Sigmoid colon (tissue), 7 donors: ENCODE data around the gene SNIP1. TPM values are rescaled to one million over a fixed set of nuclear protein-coding genes. Genes with fewer than 3 reads are reported as not detected.

Experiments
- DNase-seq: peaks from one replicate; pipeline ENCODE4 v3.0.0-alpha.2; 2019
- H3K27ac ChIP-seq, 4 donors: fragments of 200-600 bp; sonication (generic); one replicate each; pipeline ENCODE4 v1.5.1; 2016 to 2019; ENCODE audit warnings: mild to moderate bottlenecking in 1 of 4
- H3K27me3 ChIP-seq, 3 donors: fragments of 200-600 bp; sonication (generic); one replicate each; pipeline ENCODE4 v1.5.1; 2019; ENCODE audit warnings: mild to moderate bottlenecking in 1 of 3
- H3K36me3 ChIP-seq, 4 donors: fragments of 200-600 bp; sonication (generic); one replicate each; pipeline ENCODE4 v1.5.1; 2016 to 2019
- H3K4me1 ChIP-seq, 4 donors: fragments of 200-600 bp; sonication (generic); one replicate each; pipeline ENCODE4 v1.5.1; 2017 to 2019
- H3K4me3 ChIP-seq, 4 donors: fragments of 200-600 bp; sonication (generic); one replicate each; pipeline ENCODE4 v1.5.1; 2017 to 2019; ENCODE audit warnings: mild to moderate bottlenecking in 2 of 4, moderate library complexity in 1 of 4
- H3K9me3 ChIP-seq, 4 donors: fragments of 200-600 bp in 3 of 4; sonication (generic) in 3 of 4; one replicate each; pipeline versions ENCODE4 v1.5.1 to v1.6.1; 2013 to 2019
- CTCF ChIP-seq, 4 experiments: fragments of 450-650 bp in 3 of 4; fragments of 200-600 bp in 1 of 4; IDR thresholded peaks; one replicate each; pipeline ENCODE4 v1.5.1; 2016 to 2019; ENCODE audit warnings: antibody characterized with exemption in 4 of 4, mild to moderate bottlenecking in 3 of 4, moderate library complexity in 2 of 4
- EP300 ChIP-seq, 4 donors: sonication (generic); formaldehyde crosslinking; IDR thresholded peaks; one replicate each; pipeline ENCODE4 v1.6.1; 2017; ENCODE audit warnings: antibody characterized with exemption in 4 of 4
- POLR2A ChIP-seq, 2 donors: fragments of 450-650 bp; IDR thresholded peaks; one replicate each; pipeline ENCODE4 v1.6.1; 2016; ENCODE audit warnings: antibody characterized with exemption in 2 of 2, mild to moderate bottlenecking in 2 of 2, moderate library complexity in 2 of 2
- POLR2AphosphoS5 ChIP-seq, 4 donors: sonication (generic); formaldehyde crosslinking; IDR thresholded peaks; one replicate each; pipeline ENCODE4 v1.6.1; 2017; ENCODE audit warnings: antibody characterized with exemption in 4 of 4
- WGBS, 2 donors: extraction: QIAGEN DNeasy Blood & Tissue Kit; methylation state at CpG; one replicate each; pipeline ENCODE4 v1.1.7; 2013; 5-methylcytosine and 5-hydroxymethylcytosine counted together
- intact Hi-C: fragments of 100-400 bp; cut with DNase I; formaldehyde crosslinking; loops from one replicate; pipeline ENCODE4 v1.15.1; 2023
- polyA plus RNA-seq, 3 donors: library from polyadenylated mRNA; stranded (reverse); fragments of 200-250 nt; gene quantifications; one replicate each; pipeline ENCODE4 v1.2.3, GENCODE V29; 2013
- total RNA-seq, 4 donors: library from RNA; depleted of rRNA; stranded (reverse); fragments of >200 nt; gene quantifications; one replicate each; pipeline ENCODE4 v1.1.0, GENCODE V29; 2016
- donor health status: healthy with polysubstance abuse.
- donor health status: Bipolar disorder and iron deficiency.
- donor health status: healthy.

SNIP1 gene
- total and polyA plus RNA-seq, 7 donors = 3.6 to 20.4 (median 7.2) TPM

DNA sequence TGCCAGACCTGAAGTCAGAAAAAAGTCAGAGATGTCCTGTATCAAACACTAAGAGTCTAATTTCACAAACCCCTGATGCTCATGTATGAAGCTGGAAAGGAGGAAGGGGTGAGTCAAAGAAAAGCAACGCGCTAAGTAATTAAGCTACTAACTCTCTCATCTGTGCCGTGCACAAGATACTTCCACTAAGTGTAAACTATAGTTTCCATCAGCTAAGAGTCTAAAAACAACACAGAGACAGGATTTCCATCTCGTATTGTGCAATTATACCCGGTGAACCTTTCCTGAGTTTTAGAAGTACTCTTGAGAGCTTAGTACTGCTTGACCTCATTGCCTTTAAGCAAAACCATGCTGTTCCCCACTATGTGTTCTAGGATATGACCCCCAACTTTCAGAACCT is 21.6 kb upstream of the SNIP1 start:
- H3K36me3 ChIP-seq = peaks cover 4 to 77% (median 45%) of the 10 kb centered on the region in 4 donors
- peaks cover 0 to 34% (median 31%) of the 10 kb centered on the region in 4 donors for H3K4me1 ChIP-seq
- peak overlapping the region in 3 of 4 donors; percentile 32 to 76 (median 76) for H3K27ac ChIP-seq
- H3K9me3 ChIP-seq = no peaks in the 10 kb centered on the region
- intact Hi-C loops = no loop called here
- TF ChIP-seq EP300 (IDR thresholded peaks at IDR 0.05) (no peak), POLR2AphosphoS5 (IDR thresholded peaks at IDR 0.05) (peak in 1 of 4 donors; percentile 4)
- WGBS, 2 donors = 89 to 90% methylated on average over 5 of the region's 5 CpGs
- no peak for DNase-seq
- H3K4me3 ChIP-seq = no peak overlapping the region
- H3K27me3 ChIP-seq = no peaks in the 10 kb centered on the region

- 77 to 83% methylated on average over 7 of the region's 7 CpGs for WGBS, 2 donors
- Histone ChIP-seq H3K9me3 (no peaks in the 10 kb centered on the region), H3K27ac (peak overlapping the region in 3 of 4 donors; percentile 32 to 76 (median 76)), H3K27me3 (no peaks in the 10 kb centered on the region), H3K36me3 (peaks cover 4 to 77% (median 49%) of the 10 kb centered on the region in 4 donors), H3K4me3 (no peak overlapping the region), H3K4me1 (peaks cover 0 to 34% (median 31%) of the 10 kb centered on the region in 4 donors)
- peak; percentile 83 to 98 (median 98) for TF ChIP-seq POLR2AphosphoS5 (IDR thresholded peaks at IDR 0.05)
- TF ChIP-seq CTCF (IDR thresholded peaks at IDR 0.05) = no peak
- no peak for TF ChIP-seq POLR2A (IDR thresholded peaks at IDR 0.05)
- peak in 3 of 4 donors; percentile 43 to 83 (median 53) for TF ChIP-seq EP300 (IDR thresholded peaks at IDR 0.05)
- DNase-seq = no peak
- intact Hi-C loops = no loop called here
These were observed 20.9 kb upstream of the SNIP1 start for GRCh38 chr1:37574834-37575480.

GRCh38 chr1:37570528-37571334 is 16.6 kb upstream of the SNIP1 start:
- no peaks in the 10 kb centered on the region for H3K27me3 ChIP-seq
- intact Hi-C loops = no loop called here

DNA sequence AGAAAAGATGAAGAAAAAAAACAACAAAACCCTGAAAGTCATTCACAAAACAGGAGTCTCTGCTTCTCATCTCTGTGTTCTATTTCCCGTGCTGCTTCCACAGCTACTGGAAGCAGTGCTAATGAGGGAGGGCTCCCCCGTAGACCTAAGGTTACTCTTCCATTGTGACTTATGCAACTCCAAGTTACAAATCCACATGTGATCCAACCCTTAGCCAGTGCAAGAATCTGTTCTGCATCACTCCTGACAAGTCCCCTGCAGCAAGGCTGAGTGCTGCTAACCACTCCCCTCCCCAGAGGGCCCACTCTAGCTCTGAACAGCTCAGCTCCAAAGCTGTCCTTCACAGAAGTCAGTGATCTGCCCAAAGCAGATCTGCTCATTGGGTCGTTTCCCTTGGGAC is 12.9 kb upstream of the SNIP1 start:
- Histone ChIP-seq H3K27ac (peak overlapping the region in 1 of 4 donors; percentile 40), H3K27me3 (no peaks in the 10 kb centered on the region), H3K9me3 (no peaks in the 10 kb centered on the region), H3K36me3 (peaks cover 16 to 78% (median 43%) of the 10 kb centered on the region in 4 donors), H3K4me3 (no peak overlapping the region), H3K4me1 (peaks cover 0 to 5% (median 0%) of the 10 kb centered on the region in 4 donors)
- peak; percentile 82 for DNase-seq
- intact Hi-C loops = no loop called here
- TF ChIP-seq EP300 (IDR thresholded peaks at IDR 0.05) (peak in 2 of 4 donors; percentile 19 to 48), CTCF (IDR thresholded peaks at IDR 0.05) (no peak), POLR2AphosphoS5 (IDR thresholded peaks at IDR 0.05) (peak; percentile 46 to 86 (median 80))
- WGBS, 2 donors = 82 to 87% methylated on average over 3 of the region's 3 CpGs

More at GRCh38 chr1:37570528-37571334, 16.6 kb upstream of the SNIP1 start:
- H3K36me3 ChIP-seq = peaks cover 15 to 93% (median 65%) of the 10 kb centered on the region in 4 donors
- TF ChIP-seq CTCF (IDR thresholded peaks at IDR 0.05) (no peak), EP300 (IDR thresholded peaks at IDR 0.05) (no peak), POLR2A (IDR thresholded peaks at IDR 0.05) (no peak)
- H3K27ac ChIP-seq = no peak overlapping the region
- 92 to 94% methylated on average over 3 of the region's 3 CpGs for WGBS, 2 donors
- H3K4me1 ChIP-seq = peaks cover 0 to 21% (median 15%) of the 10 kb centered on the region in 4 donors
- DNase-seq = no peak
- no peak overlapping the region for H3K4me3 ChIP-seq
- H3K9me3 ChIP-seq = no peaks in the 10 kb centered on the region

DNA sequence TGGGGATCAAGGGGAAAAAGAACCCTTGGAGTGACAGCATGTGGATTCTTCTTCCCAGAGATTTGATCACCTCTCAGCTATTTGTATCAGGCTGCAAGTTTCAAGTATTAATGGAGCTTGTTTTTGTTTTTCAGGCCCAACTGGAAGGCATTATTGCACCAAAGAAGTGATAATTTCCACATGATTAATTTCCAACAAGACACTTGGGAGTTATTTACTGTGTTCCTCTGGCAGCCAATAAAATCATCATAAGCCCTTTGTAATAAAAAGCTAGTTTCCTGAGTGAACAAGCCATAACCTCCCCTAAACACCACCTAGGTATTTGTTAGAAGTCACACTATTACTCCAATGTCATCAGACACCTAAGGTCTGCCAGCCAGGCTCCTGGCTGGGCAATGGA is 10.8 kb upstream of the SNIP1 start:
- no peaks in the 10 kb centered on the region for H3K9me3 ChIP-seq
- no peaks in the 10 kb centered on the region for H3K27me3 ChIP-seq
- no peak for DNase-seq
- peaks cover 16 to 58% (median 27%) of the 10 kb centered on the region in 4 donors for H3K36me3 ChIP-seq
- H3K4me3 ChIP-seq = no peak overlapping the region
- no peak for TF ChIP-seq POLR2AphosphoS5 (IDR thresholded peaks at IDR 0.05)
- TF ChIP-seq POLR2A (IDR thresholded peaks at IDR 0.05) = no peak
- no peak for TF ChIP-seq CTCF (IDR thresholded peaks at IDR 0.05)
- no peak for TF ChIP-seq EP300 (IDR thresholded peaks at IDR 0.05)
- peaks cover 0 to 5% (median 0%) of the 10 kb centered on the region in 4 donors for H3K4me1 ChIP-seq
- intact Hi-C loops = loop anchor here (5.0 kb wide), 1 partner anchor 117 kb away; no protein-coding TSS in a partner anchor
- H3K27ac ChIP-seq = no peak overlapping the region
